GM19468 (cell line): Measurements from ENCODE around the gene TMEM132C.

ENCODE experiments used
- ATAC-seq: cut with Tn5 transposase; IDR thresholded peaks from one replicate; pipeline ENCODE4 v1.9.1; 2021; ENCODE audit warnings: mild to moderate bottlenecking, moderate library complexity, moderate number of reproducible peaks; ENCODE audit not compliant: unreplicated experiment; ENCODE audit errors: extremely low read depth

TMEM132C gene

DNA sequence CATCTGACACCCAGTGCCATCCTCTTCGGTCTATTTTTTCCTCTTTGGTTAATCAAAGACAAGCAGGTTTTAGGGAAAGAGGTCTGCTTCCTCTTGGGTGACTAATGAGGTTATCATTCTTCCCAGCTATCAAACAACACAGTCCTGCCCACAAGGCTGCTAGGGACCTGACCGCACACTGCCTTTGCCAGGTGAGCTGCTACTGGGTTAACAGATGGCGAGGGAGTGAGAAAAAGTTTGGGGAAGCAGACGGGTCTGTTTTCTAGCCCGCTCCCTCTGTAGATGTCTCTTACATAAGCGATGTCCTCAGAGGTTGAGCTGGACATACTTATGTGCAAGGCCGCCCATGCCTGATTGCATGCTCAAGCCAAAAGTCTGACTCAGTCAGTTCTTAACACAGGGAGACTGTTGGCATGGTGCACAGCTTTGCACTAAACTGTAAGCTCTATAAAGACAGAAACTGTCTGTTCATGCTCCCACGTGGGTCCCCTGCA lies 462.7 kb downstream of the TMEM132C start:
- ATAC-seq: no peak

DNA sequence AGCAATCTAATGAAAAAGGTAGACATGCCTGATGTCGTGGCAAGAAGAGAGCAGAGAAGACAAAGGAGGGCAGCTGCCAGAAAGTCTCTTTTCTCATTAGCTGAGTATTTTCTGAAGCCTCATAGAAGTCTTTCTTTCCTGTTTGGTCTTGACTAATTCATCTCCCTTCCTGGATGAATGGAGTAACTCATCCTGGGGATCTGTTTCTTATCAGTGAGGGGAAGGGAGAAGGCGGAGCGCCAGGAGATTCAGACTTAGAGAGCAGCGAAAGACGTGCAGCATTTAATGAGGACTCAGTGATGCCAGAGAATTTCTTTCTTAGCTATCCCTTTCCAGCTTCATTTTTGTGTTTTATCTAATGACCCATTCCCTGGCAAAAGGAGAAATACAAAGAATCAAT lies 467.4 kb downstream of the TMEM132C start:
- ATAC-seq: no peak

DNA sequence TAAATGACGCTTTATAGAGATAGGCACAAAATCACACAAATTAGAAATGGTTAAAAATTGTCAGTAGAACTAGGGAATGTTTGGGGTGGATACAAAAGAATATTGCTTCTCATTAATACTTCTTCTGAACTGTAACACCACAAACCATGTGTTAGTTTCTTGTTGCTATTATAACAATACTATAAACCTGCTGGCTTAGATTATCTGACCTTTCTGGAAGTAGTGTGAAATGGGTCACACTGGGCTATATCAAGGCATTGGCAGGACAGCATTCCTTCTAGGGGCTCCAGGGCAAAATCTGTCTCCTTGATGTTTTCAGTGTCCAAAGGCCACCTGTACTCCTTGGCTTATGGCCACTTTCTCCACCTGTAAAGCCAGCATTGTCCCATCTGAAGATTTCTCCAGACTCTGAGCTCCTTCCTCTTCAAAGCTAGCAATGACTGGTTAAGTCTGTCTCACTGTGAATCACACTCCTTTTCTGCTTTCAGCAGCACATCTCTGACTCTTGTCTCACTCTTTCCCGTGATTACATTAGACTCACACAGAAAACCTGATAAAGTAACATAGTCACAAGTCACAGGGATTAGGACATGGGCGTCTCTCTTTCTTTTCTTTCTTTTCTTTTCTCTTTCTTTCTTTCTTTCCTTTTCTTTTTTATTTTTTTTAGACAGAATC lies 470.5 kb downstream of the TMEM132C start:
- no peak for ATAC-seq

DNA sequence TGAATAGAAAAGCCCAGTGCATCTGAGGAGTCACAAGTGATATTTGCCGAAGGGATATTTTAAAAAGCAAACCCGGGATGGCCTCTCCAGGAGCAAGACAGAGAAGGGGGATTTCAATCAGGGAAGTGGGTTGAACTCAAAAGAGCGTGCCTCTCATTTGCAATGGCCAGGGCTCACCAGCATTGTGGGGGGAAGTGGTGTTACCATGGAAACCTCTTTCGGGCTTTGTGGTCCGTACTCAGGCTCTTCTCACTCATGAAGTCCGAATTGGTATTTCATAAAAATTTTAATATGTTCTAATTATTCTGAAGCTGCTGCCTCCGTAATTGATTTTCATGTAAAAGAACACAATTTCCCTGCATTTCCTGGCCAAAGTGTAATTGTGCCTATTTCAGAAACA lies 476.9 kb downstream of the TMEM132C start:
- no peak for ATAC-seq

DNA sequence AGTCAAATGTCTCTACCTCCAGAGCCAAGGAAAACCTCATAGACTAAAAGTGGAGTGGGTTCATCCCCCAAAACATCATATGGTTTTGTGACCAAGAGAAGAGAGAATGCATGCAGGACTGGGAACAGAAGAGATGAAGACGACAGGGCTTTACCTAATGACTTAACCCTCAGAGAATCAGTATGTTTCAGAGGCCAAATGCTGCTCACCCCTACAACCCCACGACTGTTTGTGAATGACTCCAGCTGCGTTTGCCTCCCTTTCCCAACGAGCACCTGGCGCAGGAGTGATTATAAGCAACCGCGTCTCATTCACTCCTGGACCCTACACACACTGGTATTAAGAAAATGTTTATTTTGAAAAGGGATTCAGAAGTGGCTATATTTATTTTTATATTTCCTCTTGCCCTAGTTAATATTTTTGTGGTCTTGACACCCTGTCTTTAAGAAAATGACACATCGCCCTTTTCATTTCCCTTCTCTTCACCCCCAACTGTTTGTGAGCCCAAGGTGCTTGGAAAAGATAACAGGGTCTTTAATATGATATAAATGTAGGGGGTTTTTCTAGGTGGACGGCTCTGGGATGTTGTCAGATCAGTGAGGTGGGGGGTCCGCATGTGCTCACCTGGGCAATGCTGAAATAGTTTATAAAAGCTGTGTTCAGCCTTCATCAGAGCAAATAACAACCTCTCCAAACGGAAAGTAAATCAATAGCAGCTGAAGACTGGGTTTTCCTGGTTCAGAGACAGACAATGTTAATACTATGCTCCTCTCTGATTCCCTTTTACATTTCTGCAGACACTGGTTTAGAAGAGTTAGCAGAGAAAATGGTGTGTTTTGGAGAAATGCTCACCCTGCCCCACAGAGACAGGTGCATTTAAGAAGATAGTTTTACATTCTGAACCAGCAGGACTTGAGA lies 479.1 kb downstream of the TMEM132C start:
- ATAC-seq: no peak

DNA sequence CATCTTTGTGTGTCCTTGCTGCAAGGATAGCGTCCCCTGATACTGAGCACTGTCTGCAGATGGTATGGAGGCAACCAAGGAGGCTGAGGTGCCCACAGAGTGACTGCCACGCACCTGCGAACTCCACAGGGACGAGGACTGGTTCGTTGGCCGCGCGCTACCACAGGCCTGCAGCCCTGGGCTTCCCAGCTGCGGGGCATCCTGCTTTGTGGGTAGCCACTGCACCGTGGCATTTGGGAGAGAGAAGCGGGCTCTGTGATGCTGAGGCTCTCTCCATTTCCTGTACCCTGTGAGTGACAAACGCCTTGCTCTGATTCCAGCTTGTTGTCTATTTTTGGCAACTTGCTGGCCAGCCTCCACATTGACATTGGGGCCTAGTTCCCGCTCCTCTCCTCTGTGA lies 480.5 kb downstream of the TMEM132C start:
- no peak for ATAC-seq

DNA sequence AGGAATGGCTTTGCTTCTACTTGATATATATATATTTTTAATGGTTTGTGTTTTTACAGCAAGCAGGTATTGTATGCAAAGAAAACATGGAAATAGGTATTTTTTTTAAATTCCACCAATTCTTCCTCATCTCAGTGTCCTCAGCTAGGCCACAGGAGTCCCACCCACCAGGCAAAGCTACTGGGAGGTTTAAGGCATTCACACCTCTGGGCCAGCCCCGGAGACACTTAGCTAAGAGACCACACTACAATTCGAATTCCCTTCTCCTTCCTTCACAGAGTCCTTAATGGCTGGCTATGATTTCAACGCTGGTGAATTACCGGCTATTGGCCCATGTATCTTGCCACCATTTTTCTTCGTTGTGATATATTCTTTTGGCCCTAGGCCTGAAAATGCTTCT lies 485.4 kb downstream of the TMEM132C start:
- ATAC-seq: no peak

DNA sequence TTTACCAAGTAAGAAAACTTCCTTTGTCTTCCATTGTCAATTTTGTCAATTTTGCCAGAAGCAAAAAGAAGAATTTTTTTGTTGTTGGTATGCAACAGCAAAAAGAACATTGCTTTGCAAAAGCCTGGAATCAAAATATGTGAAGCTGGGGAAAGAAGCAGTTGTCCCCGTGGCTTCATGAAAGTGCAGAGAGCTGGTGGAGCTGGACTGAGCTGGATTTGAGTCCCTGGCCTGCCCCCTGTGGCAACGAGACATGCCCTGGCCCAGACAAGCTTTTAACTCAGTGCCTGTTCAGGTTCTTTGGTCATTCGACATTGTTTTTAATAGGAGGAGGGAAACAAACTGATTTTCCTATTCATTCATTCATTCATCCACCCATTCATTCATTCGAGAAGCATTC lies 486.5 kb downstream of the TMEM132C start:
- no peak for ATAC-seq

DNA sequence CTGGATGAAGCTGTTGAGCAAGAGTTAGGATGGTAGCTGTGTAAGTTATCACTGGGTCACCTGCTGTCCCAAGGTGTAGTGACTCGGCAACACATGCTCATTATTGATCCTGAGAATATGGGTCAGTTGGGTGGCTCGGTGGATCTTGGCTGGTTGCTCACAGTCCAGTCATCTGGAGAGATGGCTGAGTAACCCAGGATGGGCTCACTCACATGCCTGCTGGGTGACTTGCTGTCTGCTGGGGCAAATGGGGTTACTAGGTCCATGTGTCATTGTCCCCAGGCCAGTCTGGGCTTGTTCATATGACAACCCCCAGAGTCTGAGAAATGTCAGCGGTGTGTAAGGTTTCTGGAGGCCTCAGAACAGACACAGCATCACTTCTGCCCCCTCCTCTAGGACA lies 487.3 kb downstream of the TMEM132C start:
- no peak for ATAC-seq

DNA sequence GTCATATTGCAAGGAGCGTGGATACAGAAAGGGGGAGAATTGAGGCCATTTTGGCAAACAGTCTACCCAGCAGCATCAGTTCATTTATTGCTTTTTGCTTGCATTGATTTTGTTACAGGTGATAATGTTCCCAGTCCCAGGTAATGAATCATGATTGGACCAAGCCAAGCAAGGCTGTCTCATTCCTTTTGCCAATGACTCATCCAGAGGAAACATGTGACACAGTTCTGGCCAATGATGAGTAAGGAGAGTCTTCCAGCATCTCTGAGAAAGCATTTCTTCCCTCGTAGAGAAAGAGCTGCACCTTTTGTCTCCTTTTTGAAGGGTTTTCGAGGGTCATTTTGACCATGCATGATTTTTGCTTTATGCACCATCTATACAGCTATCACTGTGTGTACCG lies 488.6 kb downstream of the TMEM132C start:
- ATAC-seq: no peak
